Panc1 (cell line): ENCODE data around the gene POFUT2. TPM values are rescaled to one million over a fixed set of nuclear protein-coding genes. Genes with fewer than 3 reads are reported as not detected.

Experiments
- ATAC-seq: fragments of 200-7000 bp; cut with Tn5 transposase; 2 replicates; pipeline ENCODE4 v1.9.1; 2020; ENCODE audit warnings: mild to moderate bottlenecking, moderate library complexity
- BruUV-seq: library from RNA; stranded (reverse); fragments of 400-500 nt; replicated peaks from 2 replicates; lab custom pipeline; 2021; lab: Mats Ljungman, UMichigan
- CTCF ChIA-PET: fragments of 300-600 bp; sonication (Branson Sonifier 250); formaldehyde crosslinking; loops from one replicate; lab custom pipeline; 2022; ENCODE audit warnings: antibody characterized with exemption; lab: Charles Lee
- POLR2A ChIA-PET: fragments of 300-600 bp; sonication (Branson Sonifier 250); formaldehyde crosslinking; loops from one replicate; lab custom pipeline; 2022; ENCODE audit warnings: antibody characterized with exemption; lab: Charles Lee
- DNase-seq: peaks from one replicate; pipeline ENCODE4 v3.0.0-alpha.2; 2010; ENCODE audit warnings: low read depth, low spot score
- H3K27ac ChIP-seq: 2 replicates; pipeline ENCODE4 v1.5.1; 2011; ENCODE audit warnings: mild to moderate bottlenecking, low read length, inconsistent platforms
- H3K27me3 ChIP-seq: fragments of 200-500 bp; sonication (Bioruptor generic); 2 replicates; pipeline ENCODE4 v1.6.0; 2014; ENCODE audit warnings: low read length, inconsistent platforms; ENCODE audit not compliant: control insufficient read depth, insufficient read depth
- H3K36me3 ChIP-seq: fragments of 200-500 bp; sonication (Bioruptor generic); 2 replicates; pipeline ENCODE4 v1.5.1; 2014; ENCODE audit warnings: inconsistent platforms, mild to moderate bottlenecking, low read length, moderate library complexity; ENCODE audit not compliant: control insufficient read depth, insufficient read depth
- H3K4me1 ChIP-seq: 2 replicates; pipeline ENCODE4 v1.5.1; 2011; ENCODE audit warnings: inconsistent platforms, mild to moderate bottlenecking, low read length, moderate library complexity; ENCODE audit not compliant: control insufficient read depth, insufficient read depth
- H3K4me3 ChIP-seq, 2 experiments: 2 replicates each; pipeline ENCODE4 v1.5.1; 2011 to 2012; ENCODE audit warnings: low read depth in 2 of 2, low read length in 2 of 2, mild to moderate bottlenecking in 2 of 2, inconsistent platforms in 1 of 2, moderate library complexity in 1 of 2
- H3K9me3 ChIP-seq: fragments of 200-500 bp; sonication (Bioruptor generic); 2 replicates; pipeline ENCODE4 v1.5.1; 2014; ENCODE audit warnings: low read depth, mild to moderate bottlenecking, inconsistent platforms, low read length, moderate library complexity; ENCODE audit not compliant: control insufficient read depth, insufficient read depth
- CTCF ChIP-seq: fragments of 450-650 bp; IDR thresholded peaks from 2 replicates; pipeline ENCODE4 v1.5.1; 2017; ENCODE audit warnings: mild to moderate bottlenecking
- POLR2AphosphoS5 ChIP-seq: IDR thresholded peaks from 2 replicates; pipeline ENCODE4 v1.6.1; 2012; ENCODE audit warnings: mild to moderate bottlenecking, low read depth, low read length, moderate library complexity
- SIN3A ChIP-seq: IDR thresholded peaks from 2 replicates; pipeline ENCODE4 v1.6.1; 2012; ENCODE audit warnings: low read depth, mild to moderate bottlenecking, low read length, moderate library complexity, borderline replicate concordance; ENCODE audit not compliant: insufficient read depth
- TCF7L2 ChIP-seq: IDR thresholded peaks from 2 replicates; pipeline ENCODE4 v1.6.1; 2011; ENCODE audit warnings: mild to moderate bottlenecking, low read depth, low read length, inconsistent platforms
- in situ Hi-C: cut with HindIII; loops from 2 replicates; pipeline ENCODE4 v1.10.0; 2016; ENCODE audit warnings: low sequenced_read_pairs, low pct_unique_long_range_greater_than_20kb
- intact Hi-C: fragments of 100-400 bp; cut with micrococcal nuclease; formaldehyde crosslinking; loops from one replicate; pipeline ENCODE4 v1.10.0; 2022; ENCODE audit not compliant: unreplicated experiment
- total RNA-seq: library from RNA; stranded (reverse); gene quantifications from one replicate; pipeline ENCODE4 v1.2.1, GENCODE V29; 2021; ENCODE audit not compliant: unreplicated experiment
- TF ChIP-seq, protein P1 (sequence below), 2 experiments: IDR thresholded peaks; 2 replicates each; pipeline ENCODE4 v1.6.1; 2011 to 2012; ENCODE audit warnings: low read depth in 2 of 2, control low read depth in 1 of 2, low read length in 1 of 2, mild to moderate bottlenecking in 1 of 2, moderate library complexity in 1 of 2; ENCODE audit not compliant: insufficient read depth in 1 of 2

Gene POFUT2
- total RNA-seq, 1 experiment from 2014 or later, result 59.6 TPM

GRCh38 chr21:45313682-45314081 lies 26.0 kb upstream of the POFUT2 start:
- no peak overlapping the region; the same call in 1 of the 2 replicates for H3K27ac ChIP-seq

DNA sequence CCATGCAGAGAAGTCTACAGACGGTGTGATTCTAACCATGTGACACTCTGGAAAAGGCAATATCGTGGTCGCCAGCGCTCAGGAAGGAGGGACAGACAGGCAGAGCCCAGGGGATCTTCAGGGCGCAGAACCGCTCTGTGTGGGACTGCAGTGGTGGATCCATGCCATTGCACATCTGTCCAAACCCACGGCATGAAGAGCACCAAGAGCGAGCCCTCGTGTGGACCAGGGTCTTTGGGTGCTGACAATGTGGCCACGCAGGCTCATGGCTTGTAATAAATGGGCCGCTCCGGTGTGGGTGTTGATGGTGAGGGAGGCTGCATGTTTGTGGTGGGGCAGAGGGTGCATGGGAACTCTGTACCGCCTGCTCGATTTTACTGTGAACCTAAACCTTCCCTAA lies 25.3 kb upstream of the POFUT2 start:
- CTCF ChIA-PET, result no interaction called here

More at GRCh38 chr21:45313682-45314081, 26.0 kb upstream of the POFUT2 start:
- no peak overlapping the region for H3K4me3 ChIP-seq
- DNase-seq, result no peak
- H3K27me3 ChIP-seq, result no peaks in the 10 kb centered on the region
- peaks cover 27% of the 10 kb centered on the region for H3K4me1 ChIP-seq
- no peaks in the 10 kb centered on the region for H3K36me3 ChIP-seq
- CTCF ChIA-PET, result no interaction called here
- intact Hi-C loops, result no loop called here
- no peak for ATAC-seq
- in situ Hi-C loops, result no loop called here
- no TSS peak for BruUV-seq
- TF ChIP-seq TCF7L2, result no peak
- TF ChIP-seq CTCF, result no peak
- no peak for TF ChIP-seq POLR2AphosphoS5
- TF ChIP-seq SIN3A, result no peak
- TF ChIP-seq, protein P1, sequence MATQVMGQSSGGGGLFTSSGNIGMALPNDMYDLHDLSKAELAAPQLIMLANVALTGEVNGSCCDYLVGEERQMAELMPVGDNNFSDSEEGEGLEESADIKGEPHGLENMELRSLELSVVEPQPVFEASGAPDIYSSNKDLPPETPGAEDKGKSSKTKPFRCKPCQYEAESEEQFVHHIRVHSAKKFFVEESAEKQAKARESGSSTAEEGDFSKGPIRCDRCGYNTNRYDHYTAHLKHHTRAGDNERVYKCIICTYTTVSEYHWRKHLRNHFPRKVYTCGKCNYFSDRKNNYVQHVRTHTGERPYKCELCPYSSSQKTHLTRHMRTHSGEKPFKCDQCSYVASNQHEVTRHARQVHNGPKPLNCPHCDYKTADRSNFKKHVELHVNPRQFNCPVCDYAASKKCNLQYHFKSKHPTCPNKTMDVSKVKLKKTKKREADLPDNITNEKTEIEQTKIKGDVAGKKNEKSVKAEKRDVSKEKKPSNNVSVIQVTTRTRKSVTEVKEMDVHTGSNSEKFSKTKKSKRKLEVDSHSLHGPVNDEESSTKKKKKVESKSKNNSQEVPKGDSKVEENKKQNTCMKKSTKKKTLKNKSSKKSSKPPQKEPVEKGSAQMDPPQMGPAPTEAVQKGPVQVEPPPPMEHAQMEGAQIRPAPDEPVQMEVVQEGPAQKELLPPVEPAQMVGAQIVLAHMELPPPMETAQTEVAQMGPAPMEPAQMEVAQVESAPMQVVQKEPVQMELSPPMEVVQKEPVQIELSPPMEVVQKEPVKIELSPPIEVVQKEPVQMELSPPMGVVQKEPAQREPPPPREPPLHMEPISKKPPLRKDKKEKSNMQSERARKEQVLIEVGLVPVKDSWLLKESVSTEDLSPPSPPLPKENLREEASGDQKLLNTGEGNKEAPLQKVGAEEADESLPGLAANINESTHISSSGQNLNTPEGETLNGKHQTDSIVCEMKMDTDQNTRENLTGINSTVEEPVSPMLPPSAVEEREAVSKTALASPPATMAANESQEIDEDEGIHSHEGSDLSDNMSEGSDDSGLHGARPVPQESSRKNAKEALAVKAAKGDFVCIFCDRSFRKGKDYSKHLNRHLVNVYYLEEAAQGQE (IDR thresholded peaks at IDR 0.05; ENCODE audit: insufficient read depth in 1 of 2, low read depth in 2 of 2, low read length in 1 of 2), result no peak
- no peaks in the 10 kb centered on the region for H3K9me3 ChIP-seq
- POLR2A ChIA-PET, result no interaction called here

More for the DNA sequence above, 25.3 kb upstream of the POFUT2 start:
- BruUV-seq, result no TSS peak
- Histone ChIP-seq H3K9me3 (no peaks in the 10 kb centered on the region), H3K27ac (no peak overlapping the region), H3K4me1 (peaks cover 26% of the 10 kb centered on the region), H3K4me3 (no peak overlapping the region), H3K27me3 (no peaks in the 10 kb centered on the region), H3K36me3 (no peaks in the 10 kb centered on the region)
- ATAC-seq, result no peak
- in situ Hi-C loops (no loop called here), intact Hi-C loops (no loop called here)
- no peak for DNase-seq
- POLR2A ChIA-PET, result no interaction called here
- no peak for TF ChIP-seq TCF7L2
- TF ChIP-seq POLR2AphosphoS5, result no peak
- no peak for TF ChIP-seq SIN3A
- no peak for TF ChIP-seq CTCF
- TF ChIP-seq, protein P1 (IDR thresholded peaks at IDR 0.05; ENCODE audit: insufficient read depth in 1 of 2, low read depth in 2 of 2, low read length in 1 of 2), result no peak
